Measurements from ENCODE around the gene ZCCHC18. TPM values are rescaled to one million over a fixed set of nuclear protein-coding genes. Genes with fewer than 3 reads are reported as not detected.
"Not testable (repeated sequence)": the region's sequence is repeated elsewhere in the genome, so short reads cannot be mapped to it uniquely, and the experiment has no call there.

ZCCHC18 gene
- total and polyA plus RNA-seq, 2 of the 4 experiments (the other 2 are of a cell fraction): 0.36 to 1.5 TPM

- H4K20me1 ChIP-seq (ENCODE audit: insufficient read depth, low read length); H3K9ac ChIP-seq (ENCODE audit: low read depth, low read length); H3K56ac ChIP-seq (ENCODE audit: extremely low read depth, insufficient read depth, low read length); CTCF ChIA-PET; H3K4me3 ChIP-seq (ENCODE audit: insufficient read depth, low read depth, low read length); H2AFZ ChIP-seq (replicated peaks; ENCODE audit: low read length, poor library complexity); H3K36me3 ChIP-seq (ENCODE audit: control insufficient read depth, insufficient read depth, low read length); POLR2A ChIA-PET (ENCODE audit: unreplicated experiment); H2BK15ac ChIP-seq (ENCODE audit: low read depth, low read length); intact Hi-C loops (cut with micrococcal nuclease); ATAC-seq (ENCODE audit: low read depth); H2BK20ac ChIP-seq (ENCODE audit: low read depth, low read length); H2AK9ac ChIP-seq (replicated peaks; ENCODE audit: low read depth, low read length, poor library complexity); H2AK5ac ChIP-seq (ENCODE audit: low read depth, low read length); H4K91ac ChIP-seq (ENCODE audit: insufficient read depth, low read depth, low read length); in situ Hi-C loops (cut with MboI; ENCODE audit: low sequenced_read_pairs); H3K4me2 ChIP-seq (ENCODE audit: low read depth, low read length); H3K9me1 ChIP-seq (ENCODE audit: insufficient read depth, low read length); BruUV-seq (replicated peaks); H2BK120ac ChIP-seq (ENCODE audit: low read depth, low read length); H2BK5ac ChIP-seq (ENCODE audit: low read depth, low read length, poor library complexity, severe bottlenecking); H3K9me3 ChIP-seq (ENCODE audit: control insufficient read depth, insufficient read depth, low read length); H3K27me3 ChIP-seq (ENCODE audit: control insufficient read depth, insufficient read depth, low read length); H3K14ac ChIP-seq (replicated peaks; ENCODE audit: low read depth, low read length); DNase-seq; H3K4ac ChIP-seq (ENCODE audit: low read depth, low read length); H3K27ac ChIP-seq (ENCODE audit: insufficient read depth, low read length); H4K5ac ChIP-seq (ENCODE audit: low read depth, low read length); H3K23ac ChIP-seq (ENCODE audit: low read depth, low read length); H4K8ac ChIP-seq (ENCODE audit: low read depth in 2 of 2, low read length in 2 of 2); H3K4me1 ChIP-seq (ENCODE audit: control insufficient read depth, insufficient read depth, low read length); H3K79me1 ChIP-seq (ENCODE audit: low read depth in 1 of 2, low read length in 2 of 2); H3K18ac ChIP-seq (ENCODE audit: low read depth, low read length); dilution Hi-C loops (cut with HindIII; ENCODE audit: low sequenced_read_pairs, unreplicated experiment): not testable (repeated sequence)
- no CpG with 5 or more reads among the region's 18 CpGs for WGBS, 2 experiments (ENCODE audit: extremely low coverage in 2 of 2, insufficient read length in 1 of 2)
Measured at GRCh38 chrX:104062636-104063035, 49.7 kb upstream of the ZCCHC18 start.

GRCh38 chrX:104075778-104076445 is 36.4 kb upstream of the ZCCHC18 start, which contains the start of gene TMSB15C:
TMSB15C (minus strand) TSS chrX:104076236.
- H3K56ac ChIP-seq (ENCODE audit: extremely low read depth, insufficient read depth, low read length); H2AK9ac ChIP-seq (replicated peaks; ENCODE audit: low read depth, low read length, poor library complexity); H3K4me3 ChIP-seq (ENCODE audit: insufficient read depth, low read depth, low read length); H2BK120ac ChIP-seq (ENCODE audit: low read depth, low read length); H3K4me2 ChIP-seq (ENCODE audit: low read depth, low read length); H3K9me3 ChIP-seq (ENCODE audit: control insufficient read depth, insufficient read depth, low read length); H3K27ac ChIP-seq (ENCODE audit: insufficient read depth, low read length); H4K20me1 ChIP-seq (ENCODE audit: insufficient read depth, low read length); H2BK15ac ChIP-seq (ENCODE audit: low read depth, low read length); H2BK5ac ChIP-seq (ENCODE audit: low read depth, low read length, poor library complexity, severe bottlenecking); H4K8ac ChIP-seq (ENCODE audit: low read depth in 2 of 2, low read length in 2 of 2); H3K36me3 ChIP-seq (ENCODE audit: control insufficient read depth, insufficient read depth, low read length); H2BK20ac ChIP-seq (ENCODE audit: low read depth, low read length); H4K91ac ChIP-seq (ENCODE audit: insufficient read depth, low read depth, low read length); H2AK5ac ChIP-seq (ENCODE audit: low read depth, low read length); DNase-seq; CTCF ChIA-PET; H3K14ac ChIP-seq (replicated peaks; ENCODE audit: low read depth, low read length); in situ Hi-C loops (cut with MboI; ENCODE audit: low sequenced_read_pairs); H3K9me1 ChIP-seq (ENCODE audit: insufficient read depth, low read length); H4K5ac ChIP-seq (ENCODE audit: low read depth, low read length); H3K18ac ChIP-seq (ENCODE audit: low read depth, low read length); H3K79me1 ChIP-seq (ENCODE audit: low read depth in 1 of 2, low read length in 2 of 2); POLR2A ChIA-PET (ENCODE audit: unreplicated experiment); H3K4ac ChIP-seq (ENCODE audit: low read depth, low read length); dilution Hi-C loops (cut with HindIII; ENCODE audit: low sequenced_read_pairs, unreplicated experiment); H3K27me3 ChIP-seq (ENCODE audit: control insufficient read depth, insufficient read depth, low read length); H2AFZ ChIP-seq (replicated peaks; ENCODE audit: low read length, poor library complexity); intact Hi-C loops (cut with micrococcal nuclease); H3K23ac ChIP-seq (ENCODE audit: low read depth, low read length); H3K4me1 ChIP-seq (ENCODE audit: control insufficient read depth, insufficient read depth, low read length); H3K9ac ChIP-seq (ENCODE audit: low read depth, low read length); BruUV-seq (replicated peaks): not testable (repeated sequence)
- no CpG with 5 or more reads among the region's 46 CpGs for WGBS, 2 experiments (ENCODE audit: extremely low coverage in 2 of 2, insufficient read length in 1 of 2)
- ATAC-seq (ENCODE audit: low read depth): peak; percentile 98
